H1 (cell line): ENCODE data around the gene PRKAR2B. TPM values are rescaled to one million over a fixed set of nuclear protein-coding genes. Genes with fewer than 3 reads are reported as not detected.

Source experiments
- EP300 ChIP-seq, 2 experiments: IDR thresholded peaks; 1 replicate in 1 of 2; 2 replicates in 1 of 2; pipeline ENCODE4 v1.6.1; 2011 to 2012; ENCODE audit warnings: low read depth in 2 of 2, low read length in 2 of 2, mild to moderate bottlenecking in 2 of 2, borderline replicate concordance in 1 of 2, inconsistent platforms in 1 of 2, moderate library complexity in 1 of 2
- EZH2 ChIP-seq: fragments of 200-600 bp; sonication (generic); IDR thresholded peaks from 2 replicates; pipeline ENCODE4 v1.7.1; 2012; ENCODE audit warnings: low read depth, mild to moderate bottlenecking, moderate library complexity, low read length, inconsistent platforms; ENCODE audit not compliant: severe bottlenecking
- FOSL1 ChIP-seq: IDR thresholded peaks from 2 replicates; pipeline ENCODE4 v1.6.1; 2011; ENCODE audit warnings: mild to moderate bottlenecking, low read depth, low read length, moderate library complexity; ENCODE audit not compliant: insufficient read depth
- GABPA ChIP-seq: IDR thresholded peaks from 2 replicates; pipeline ENCODE4 v1.6.1; 2011; ENCODE audit warnings: mild to moderate bottlenecking, low read length, moderate library complexity, borderline replicate concordance; ENCODE audit not compliant: insufficient read depth
- polyA plus RNA-seq, 7 experiments: library from polyadenylated mRNA; depleted of rRNA in 3 of 7; stranded (reverse) in 5 of 7; unstranded in 2 of 7; fragments of >200 nt in 5 of 7; fragments of 200-250 nt in 2 of 7; gene quantifications; 1 replicate in 5 of 7; 2 replicates in 1 of 7; 4 replicates in 1 of 7; pipeline versions ENCODE4 v1.2.1 to v1.2.3, GENCODE V29; 2011 to 2013; ENCODE audit warnings: missing spikeins in 2 of 7, mixed read lengths in 2 of 7
- total RNA-seq: library from RNA; stranded (reverse); fragmentation: NEBNext Ultra II Directional; extraction: Animal tissue kit (Norgen Biotek cat#: 25700); gene quantifications from 2 replicates; pipeline ENCODE4 v1.2.1, GENCODE V29; 2021

PRKAR2B gene
- total and polyA plus RNA-seq, 2 of the 8 experiments (the other 6 are each of a cell fraction or from before 2014, with no cell fraction given) = 10.4 to 37.0 TPM

GRCh38 chr7:107035446-107035845 is 9.1 kb upstream of the PRKAR2B start (continued):
- TF ChIP-seq EP300 (IDR thresholded peaks at IDR 0.05; ENCODE audit: borderline replicate concordance in 1 of 2, low read depth in 2 of 2, low read length in 2 of 2) (no peak), GABPA (no peak), EZH2 (no peak), FOSL1 (no peak)
